Right lobe of liver (tissue), 4 donors: Measurements from ENCODE around the gene GRM6.

Source experiments
- POLR2A ChIP-seq: fragments of 450-650 bp; IDR thresholded peaks from one replicate; pipeline ENCODE4 v1.6.1; 2017; ENCODE audit warnings: antibody characterized with exemption, mild to moderate bottlenecking
- TF ChIP-seq, protein P1 (sequence below), 4 donors: fragments of 200-600 bp in 3 of 4; fragments of 450-650 bp in 1 of 4; IDR thresholded peaks; one replicate each; pipeline versions ENCODE4 v1.5.1 to v1.8.0; 2016 to 2022; ENCODE audit warnings: antibody characterized with exemption in 4 of 4, mild to moderate bottlenecking in 2 of 4
- donor health status: DM: no; HTN: no; CAD: no.
- donor health status: DM: no; HTN: no; CAD: no.
- donor health status: DM: no; HTN: yes; CAD: no.

DNA sequence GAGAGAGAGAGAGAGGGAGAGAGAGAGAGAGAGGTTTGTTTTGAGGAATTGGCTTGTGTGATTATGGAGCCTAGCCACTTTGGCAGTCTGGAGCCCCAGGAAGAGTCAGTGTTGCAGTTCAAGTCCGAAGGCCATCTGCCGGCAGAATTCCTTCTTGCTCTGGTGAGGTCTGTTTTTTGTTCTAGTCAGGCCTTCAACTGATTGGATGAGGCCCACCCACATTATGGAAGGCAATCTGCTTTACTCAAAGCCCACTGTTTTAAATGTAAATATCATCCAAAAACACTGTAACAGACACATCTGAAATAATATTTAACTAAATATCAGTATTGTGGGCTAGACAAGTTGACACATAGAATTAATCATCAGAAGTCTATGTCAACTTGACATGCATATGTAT, 11.4 kb upstream of the GRM6 start:
- TF ChIP-seq POLR2A: no peak
- TF ChIP-seq, protein P1, sequence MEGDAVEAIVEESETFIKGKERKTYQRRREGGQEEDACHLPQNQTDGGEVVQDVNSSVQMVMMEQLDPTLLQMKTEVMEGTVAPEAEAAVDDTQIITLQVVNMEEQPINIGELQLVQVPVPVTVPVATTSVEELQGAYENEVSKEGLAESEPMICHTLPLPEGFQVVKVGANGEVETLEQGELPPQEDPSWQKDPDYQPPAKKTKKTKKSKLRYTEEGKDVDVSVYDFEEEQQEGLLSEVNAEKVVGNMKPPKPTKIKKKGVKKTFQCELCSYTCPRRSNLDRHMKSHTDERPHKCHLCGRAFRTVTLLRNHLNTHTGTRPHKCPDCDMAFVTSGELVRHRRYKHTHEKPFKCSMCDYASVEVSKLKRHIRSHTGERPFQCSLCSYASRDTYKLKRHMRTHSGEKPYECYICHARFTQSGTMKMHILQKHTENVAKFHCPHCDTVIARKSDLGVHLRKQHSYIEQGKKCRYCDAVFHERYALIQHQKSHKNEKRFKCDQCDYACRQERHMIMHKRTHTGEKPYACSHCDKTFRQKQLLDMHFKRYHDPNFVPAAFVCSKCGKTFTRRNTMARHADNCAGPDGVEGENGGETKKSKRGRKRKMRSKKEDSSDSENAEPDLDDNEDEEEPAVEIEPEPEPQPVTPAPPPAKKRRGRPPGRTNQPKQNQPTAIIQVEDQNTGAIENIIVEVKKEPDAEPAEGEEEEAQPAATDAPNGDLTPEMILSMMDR (IDR thresholded peaks at IDR 0.05): no peak
